HG02943 (cell line): ENCODE data around the gene R3HDM4.

Experiments
- ATAC-seq: cut with Tn5 transposase; IDR thresholded peaks from one replicate; pipeline ENCODE4 v1.9.1; 2021; ENCODE audit warnings: mild to moderate bottlenecking, low read depth, moderate library complexity; ENCODE audit not compliant: unreplicated experiment

The R3HDM4 gene

GRCh38 chr19:917323-918151, 4.5 kb upstream of the R3HDM4 start, which contains the start of gene KISS1R:
Gene KISS1R, plus strand, starts transcription at chr19:917333. Its CDS starts 170 bp downstream, at chr19:917503.
- ATAC-seq = no peak

- no peak for ATAC-seq
Measured at GRCh38 chr19:916645-917322, 3.8 kb upstream of the R3HDM4 start.

GRCh38 chr19:912181-913079, 589 bp downstream of the R3HDM4 start:
- no peak for ATAC-seq

GRCh38 chr19:911197-912033, 1.6 kb downstream of the R3HDM4 start:
- ATAC-seq = no peak

- no peak for ATAC-seq
Measured at GRCh38 chr19:907183-907853, 5.7 kb downstream of the R3HDM4 start.

- ATAC-seq = no peak
Measured at GRCh38 chr19:906480-906879, 6.5 kb downstream of the R3HDM4 start.

- no peak for ATAC-seq
Measured at GRCh38 chr19:904545-904944, 8.5 kb downstream of the R3HDM4 start.

GRCh38 chr19:903266-903797, 9.7 kb downstream of the R3HDM4 start:
- no peak for ATAC-seq

- no peak for ATAC-seq
Measured at GRCh38 chr19:902446-903226, 10.4 kb downstream of the R3HDM4 start.

- ATAC-seq = no peak
Measured at GRCh38 chr19:902093-902370, 11.0 kb downstream of the R3HDM4 start.

GRCh38 chr19:901216-902092, 11.6 kb downstream of the R3HDM4 start:
- no peak for ATAC-seq

GRCh38 chr19:900302-901111, 12.5 kb downstream of the R3HDM4 start:
- no peak for ATAC-seq

GRCh38 chr19:900043-900301, 13.0 kb downstream of the R3HDM4 start:
- no peak for ATAC-seq

GRCh38 chr19:899336-900042, 13.5 kb downstream of the R3HDM4 start:
- no peak for ATAC-seq

GRCh38 chr19:898663-899062, 14.4 kb downstream of the R3HDM4 start:
- ATAC-seq = no peak

- no peak for ATAC-seq
Measured at GRCh38 chr19:897442-898039, 15.5 kb downstream of the R3HDM4 start.
